Retinal pigment epithelial cell (primary cell): ENCODE measurements around the gene RAB40AL.

Experiments used
- DNase-seq: peaks from one replicate; pipeline ENCODE4 v3.0.0-alpha.2; 2010; ENCODE audit warnings: low read depth
- H3K4me3 ChIP-seq: 2 replicates; pipeline ENCODE4 v1.5.1; 2011; ENCODE audit warnings: mild to moderate bottlenecking, low read length, control low read depth, moderate library complexity
- CTCF ChIP-seq: conservative IDR thresholded peaks from 2 replicates; pipeline ENCODE4 v1.5.1; 2011; ENCODE audit warnings: low read depth, low read length, control low read depth, inconsistent platforms

RAB40AL gene

DNA sequence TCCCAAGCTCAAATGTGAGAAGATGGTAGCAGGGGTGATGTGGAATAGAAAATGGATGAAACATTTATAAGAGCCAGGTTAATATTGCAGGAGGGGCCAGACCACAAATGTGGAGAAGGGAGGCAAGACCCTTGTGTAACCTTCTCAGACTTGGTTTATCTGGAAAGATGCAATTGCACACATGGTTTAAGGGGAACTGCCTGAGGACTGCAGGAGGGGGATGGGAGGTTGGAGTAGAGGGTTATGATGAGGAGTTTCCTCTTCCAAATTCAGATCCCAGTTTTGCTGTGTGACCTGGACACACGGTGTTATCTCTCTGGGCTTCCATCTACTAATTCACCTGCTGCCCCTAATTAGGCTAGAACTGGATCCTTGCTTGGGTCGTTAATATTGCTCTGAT lies 46.1 kb downstream of the RAB40AL start:
- no peak for DNase-seq
- TF ChIP-seq CTCF = no peak
- no peak overlapping the region for H3K4me3 ChIP-seq

GRCh38 chrX:102985192-102985591 lies 48.1 kb downstream of the RAB40AL start:
- H3K4me3 ChIP-seq = no peak overlapping the region
- no peak for DNase-seq
- no peak for TF ChIP-seq CTCF
